NCI-H345 (cell line): Measurements from ENCODE around the gene SLC22A1.
"Not testable (repeated sequence)": the region's sequence is repeated elsewhere in the genome, so short reads cannot be mapped to it uniquely, and the experiment has no call there.

ENCODE experiments used
- DNase-seq: peaks from one replicate; lab custom pipeline; 2025; lab: John Stamatoyannopoulos, UW

SLC22A1 gene

DNA sequence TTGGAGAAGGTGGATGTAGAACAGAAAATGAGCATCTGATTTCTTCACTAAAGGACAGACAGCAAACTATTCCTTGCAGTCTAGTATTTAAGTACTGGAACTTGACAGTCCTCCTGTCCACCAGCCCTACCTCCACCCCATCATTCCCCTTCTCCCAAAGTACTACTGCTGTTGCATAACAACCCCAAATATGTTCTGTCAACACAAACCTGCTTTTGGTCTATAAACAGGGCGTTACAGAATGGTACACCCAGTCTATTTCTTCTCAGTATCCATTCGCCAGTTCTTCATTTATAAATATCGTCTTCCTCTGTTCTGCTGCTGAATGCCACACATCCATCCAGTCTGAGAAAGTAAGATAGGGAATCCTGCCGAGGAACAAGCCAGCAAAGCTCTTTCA lies 27.7 kb upstream of the SLC22A1 start:
- DNase-seq = no peak

DNA sequence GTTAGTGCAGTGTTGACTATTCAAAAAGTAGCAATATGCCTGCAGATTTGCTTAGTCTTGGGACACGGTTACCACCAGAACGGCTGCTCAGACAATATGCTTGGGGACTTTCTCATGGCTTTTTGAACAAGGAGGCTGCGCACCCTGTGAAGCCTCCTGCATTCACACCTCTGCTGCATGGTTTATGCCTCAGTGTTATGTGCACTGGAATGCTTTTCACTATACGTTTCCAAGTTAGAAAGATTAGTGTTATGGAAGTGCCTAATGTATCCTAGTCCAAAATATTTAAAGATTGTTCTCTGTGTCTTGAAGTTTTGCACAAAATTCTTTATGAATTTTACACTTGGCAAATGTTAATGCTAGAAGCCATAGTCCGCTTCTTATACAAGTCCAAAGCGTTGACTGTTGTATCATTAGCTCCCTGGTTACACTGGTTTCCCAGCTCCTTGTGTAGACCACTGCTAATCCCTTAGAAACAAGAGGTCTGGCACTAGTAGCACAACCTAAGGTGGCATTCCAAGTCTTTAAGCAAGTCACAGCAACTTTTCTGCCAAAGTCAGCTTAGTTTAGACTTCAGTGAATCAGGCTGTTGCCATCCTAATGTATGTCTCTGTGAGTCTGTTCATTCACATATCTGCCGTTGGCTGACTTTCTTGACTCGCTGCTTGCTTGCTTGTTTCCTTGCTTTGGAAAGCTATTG lies 26.3 kb upstream of the SLC22A1 start:
- DNase-seq = no peak

DNA sequence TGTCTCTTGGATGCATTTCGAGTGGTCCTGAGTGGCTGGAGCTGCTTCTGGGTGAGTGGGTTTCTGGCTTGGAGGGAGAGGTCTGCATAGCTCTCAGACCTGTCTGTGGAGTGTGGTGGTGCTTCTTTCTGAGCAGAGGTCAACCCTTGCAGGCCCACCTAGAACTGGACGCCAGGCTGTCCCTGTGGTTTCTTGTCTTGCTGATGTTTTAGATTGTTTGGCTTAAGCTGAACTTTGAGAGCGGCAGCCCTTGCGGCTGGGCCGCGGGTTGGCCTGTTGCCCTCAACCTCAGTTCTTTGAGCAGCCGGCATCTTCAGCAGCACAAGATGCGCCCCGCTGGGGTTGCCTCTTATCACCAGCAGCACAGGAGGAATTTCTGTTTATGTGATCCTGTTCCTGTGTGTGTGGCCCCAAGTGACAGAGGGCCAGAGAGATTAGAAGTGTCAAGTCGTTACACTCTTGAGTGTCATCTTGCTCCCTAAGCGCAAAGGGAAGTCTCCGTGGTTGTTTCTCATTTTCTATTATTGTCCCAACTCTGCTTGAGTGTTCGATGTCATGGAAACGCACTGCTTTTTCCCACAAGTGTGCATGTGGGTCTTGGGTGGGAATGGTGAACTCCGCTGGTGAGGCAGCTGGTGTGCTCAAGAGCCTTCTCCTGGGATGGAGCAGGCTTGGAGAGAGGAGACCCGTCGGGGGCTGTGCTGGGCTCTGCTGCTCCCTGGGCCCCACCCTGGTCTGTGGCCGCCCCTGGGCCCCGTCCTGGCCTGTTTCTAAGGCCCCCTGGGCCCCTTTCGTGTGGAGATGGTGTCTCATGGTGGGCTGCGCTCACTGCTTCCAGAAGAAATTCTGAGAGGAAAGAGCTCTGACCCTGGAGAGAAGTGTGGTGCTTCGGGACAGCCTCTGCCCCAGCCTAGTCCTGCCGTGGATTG lies 20.1 kb upstream of the SLC22A1 start:
- no peak for DNase-seq

DNA sequence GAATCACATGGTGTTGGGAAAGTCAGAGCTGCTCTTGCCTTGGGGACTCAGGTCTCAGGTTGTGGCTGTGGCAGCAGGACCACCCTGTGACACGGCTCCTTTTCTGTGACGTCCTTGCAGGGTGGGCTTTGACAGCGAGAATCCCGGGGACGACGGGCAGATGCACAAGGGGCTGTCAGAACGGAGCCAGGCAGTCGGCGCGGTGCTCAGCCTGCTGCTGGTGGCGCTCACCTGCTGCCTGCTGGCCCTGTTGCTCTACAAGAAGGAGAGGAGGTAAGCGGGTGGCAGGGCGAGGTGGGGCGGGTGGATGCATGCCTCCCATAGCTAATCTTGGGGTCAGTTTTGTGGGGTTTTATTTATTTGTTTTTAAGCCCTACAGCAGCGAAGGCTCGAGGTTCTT lies 19.2 kb upstream of the SLC22A1 start:
- DNase-seq = no peak

DNA sequence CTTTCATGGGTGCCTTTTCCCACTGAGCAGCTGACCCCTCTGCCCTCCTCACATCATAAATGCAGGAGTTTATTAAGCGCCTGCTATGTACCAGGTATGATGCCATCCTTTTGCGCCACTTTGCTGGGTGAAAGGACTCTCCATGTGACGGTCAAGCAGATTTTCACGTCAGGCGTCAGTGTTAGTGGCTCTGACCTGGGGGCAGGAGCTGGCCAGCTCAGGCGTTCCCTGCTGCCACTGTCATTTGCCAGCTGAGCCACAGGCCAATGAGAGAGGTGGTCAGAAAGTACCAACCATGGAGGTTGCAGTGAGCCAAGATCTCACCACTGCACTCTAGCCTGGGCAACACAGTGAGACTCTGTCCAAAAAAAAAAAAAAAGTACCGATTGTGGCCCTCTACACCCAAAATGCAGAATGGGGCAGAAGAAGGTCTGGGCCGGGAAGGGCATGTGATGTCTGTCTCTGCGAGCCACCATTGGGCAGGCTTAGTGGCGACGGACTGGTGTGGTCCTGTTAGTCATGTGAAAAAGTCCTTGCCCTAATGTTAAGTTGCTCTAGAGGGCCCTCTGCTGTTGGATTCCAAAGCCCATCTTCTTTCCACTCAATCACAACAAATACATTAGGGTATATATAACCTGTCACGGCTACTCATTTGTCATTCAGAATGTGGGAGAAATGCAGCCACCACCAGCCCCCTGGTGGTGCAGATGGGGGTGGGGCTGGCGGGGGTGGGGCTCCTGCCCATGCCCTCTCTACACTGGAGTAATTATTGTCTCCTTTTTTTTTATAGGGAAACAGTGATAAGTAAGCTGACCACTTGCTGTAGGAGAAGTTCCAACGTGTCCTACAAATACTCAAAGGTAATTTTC lies 18.4 kb upstream of the SLC22A1 start:
- DNase-seq = no peak

DNA sequence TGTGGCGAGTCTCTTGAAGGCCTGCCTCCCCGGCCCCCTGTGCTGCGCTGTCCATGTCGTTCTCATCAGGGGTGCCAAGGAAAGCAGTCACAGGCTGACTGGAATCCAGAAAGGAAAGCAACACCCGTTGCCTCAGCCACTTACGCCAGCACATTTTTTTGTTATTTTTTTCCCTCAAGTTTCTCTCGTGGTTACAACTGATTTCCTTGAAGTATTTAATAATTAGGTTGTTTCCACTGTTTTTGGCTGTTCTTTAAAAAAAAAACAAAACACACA lies 17.9 kb upstream of the SLC22A1 start:
- DNase-seq = no peak

DNA sequence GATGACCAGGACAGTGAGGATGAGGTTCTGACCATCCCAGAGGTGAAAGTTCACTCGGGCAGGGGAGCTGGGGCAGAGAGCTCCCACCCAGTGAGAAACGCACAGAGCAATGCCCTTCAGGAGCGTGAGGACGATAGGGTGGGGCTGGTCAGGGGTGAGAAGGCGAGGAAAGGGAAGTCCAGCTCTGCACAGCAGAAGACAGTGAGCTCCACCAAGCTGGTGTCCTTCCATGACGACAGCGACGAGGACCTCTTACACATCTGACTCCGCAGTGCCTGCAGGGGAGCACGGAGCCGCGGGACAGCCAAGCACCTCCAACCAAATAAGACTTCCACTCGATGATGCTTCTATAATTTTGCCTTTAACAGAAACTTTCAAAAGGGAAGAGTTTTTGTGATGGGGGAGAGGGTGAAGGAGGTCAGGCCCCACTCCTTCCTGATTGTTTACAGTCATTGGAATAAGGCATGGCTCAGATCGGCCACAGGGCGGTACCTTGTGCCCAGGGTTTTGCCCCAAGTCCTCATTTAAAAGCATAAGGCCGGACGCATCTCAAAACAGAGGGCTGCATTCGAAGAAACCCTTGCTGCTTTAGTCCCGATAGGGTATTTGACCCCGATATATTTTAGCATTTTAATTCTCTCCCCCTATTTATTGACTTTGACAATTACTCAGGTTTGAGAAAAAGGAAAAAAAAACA lies 16.6 kb upstream of the SLC22A1 start:
- DNase-seq = no peak

DNA sequence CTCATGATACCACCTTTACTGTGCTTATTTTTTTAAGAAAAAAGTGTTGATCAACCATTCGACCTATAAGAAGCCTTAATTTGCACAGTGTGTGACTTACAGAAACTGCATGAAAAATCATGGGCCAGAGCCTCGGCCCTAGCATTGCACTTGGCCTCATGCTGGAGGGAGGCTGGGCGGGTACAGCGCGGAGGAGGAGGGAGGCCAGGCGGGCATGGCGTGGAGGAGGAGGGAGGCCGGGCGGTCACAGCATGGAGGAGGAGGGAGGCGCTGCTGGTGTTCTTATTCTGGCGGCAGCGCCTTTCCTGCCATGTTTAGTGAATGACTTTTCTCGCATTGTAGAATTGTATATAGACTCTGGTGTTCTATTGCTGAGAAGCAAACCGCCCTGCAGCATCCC lies 15.6 kb upstream of the SLC22A1 start:
- no peak for DNase-seq

DNA sequence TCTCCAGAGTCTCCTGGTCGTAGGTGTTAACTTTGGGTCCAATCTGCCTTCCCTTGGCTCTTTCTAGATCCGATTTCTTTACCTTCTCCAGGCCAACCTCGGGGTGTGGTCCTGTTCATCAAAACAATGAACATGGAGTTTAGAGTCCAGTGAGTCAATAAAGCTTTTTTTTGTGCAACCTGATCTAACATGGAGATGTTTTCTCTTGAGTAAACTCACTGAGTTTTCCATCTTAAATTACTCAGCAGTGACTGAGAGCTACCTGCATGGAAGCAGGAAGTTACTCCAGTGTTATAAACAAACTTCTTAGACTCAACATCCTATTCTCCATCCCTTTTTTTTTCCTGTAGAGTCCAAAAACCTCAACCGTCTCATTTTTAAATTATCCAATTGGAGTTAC lies 14.9 kb upstream of the SLC22A1 start:
- DNase-seq = no peak

DNA sequence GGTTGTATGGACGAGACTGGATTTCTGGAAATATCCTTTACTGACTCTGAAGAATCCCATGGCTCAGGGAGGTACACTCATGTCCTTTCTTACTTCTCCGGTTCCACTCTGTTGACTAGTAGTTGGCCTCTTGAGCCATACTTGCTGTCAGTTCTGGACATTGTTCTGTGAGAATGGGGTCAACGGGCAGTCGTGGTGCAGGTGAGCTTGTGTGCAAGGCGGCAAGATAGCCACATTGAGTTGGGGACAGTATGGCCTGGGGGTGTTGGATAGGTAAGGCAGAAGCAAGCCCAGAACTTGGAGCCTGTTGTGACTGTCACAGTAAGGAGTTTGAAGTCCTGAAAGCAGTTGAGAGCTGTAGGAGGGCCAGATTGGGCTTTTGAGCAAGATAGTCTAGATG lies 13.5 kb upstream of the SLC22A1 start:
- no peak for DNase-seq

DNA sequence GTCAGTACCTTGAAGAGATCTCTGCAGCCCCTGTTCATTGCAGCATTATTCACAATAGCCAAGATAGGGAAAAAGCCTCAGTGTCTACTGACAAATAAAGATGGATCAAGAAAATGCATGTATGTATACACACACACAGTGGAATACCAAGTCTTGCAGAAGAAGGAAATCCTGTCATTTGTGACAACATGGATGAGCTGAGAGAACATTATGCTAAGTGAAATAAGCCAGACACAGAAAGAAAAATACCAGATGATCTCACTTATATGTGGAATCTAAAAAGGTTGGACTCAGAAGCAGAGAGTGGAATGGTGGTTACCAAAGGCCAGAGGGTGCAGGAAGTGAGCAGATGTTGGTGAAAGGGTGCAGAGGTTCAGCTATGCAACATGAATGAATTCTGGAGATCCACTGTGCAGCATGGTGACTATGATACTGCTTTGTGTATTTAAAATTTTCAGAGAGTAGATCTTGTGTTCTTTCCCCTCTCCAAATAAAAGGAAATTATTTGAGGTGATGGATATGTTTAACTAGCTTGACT lies 11.0 kb upstream of the SLC22A1 start:
- DNase-seq = no peak

DNA sequence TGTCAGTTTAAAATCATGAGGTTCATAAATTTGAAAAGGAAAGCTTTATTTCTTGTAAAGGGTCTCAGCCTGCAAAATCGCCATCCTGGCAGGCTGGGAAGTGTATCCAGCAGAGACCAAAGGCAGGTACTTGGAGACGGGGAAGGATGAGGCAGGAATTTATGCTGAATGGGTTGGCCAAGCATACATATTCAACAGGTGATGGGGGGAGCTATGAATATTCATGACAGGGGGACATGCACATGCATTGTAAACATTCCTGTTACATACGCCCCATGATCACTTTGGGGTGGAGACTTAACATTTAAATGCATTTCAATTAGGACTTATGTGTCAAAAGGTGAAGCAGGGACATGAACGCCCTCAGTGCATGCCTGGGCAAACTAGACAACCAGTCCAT lies 9.8 kb upstream of the SLC22A1 start:
- no peak for DNase-seq

DNA sequence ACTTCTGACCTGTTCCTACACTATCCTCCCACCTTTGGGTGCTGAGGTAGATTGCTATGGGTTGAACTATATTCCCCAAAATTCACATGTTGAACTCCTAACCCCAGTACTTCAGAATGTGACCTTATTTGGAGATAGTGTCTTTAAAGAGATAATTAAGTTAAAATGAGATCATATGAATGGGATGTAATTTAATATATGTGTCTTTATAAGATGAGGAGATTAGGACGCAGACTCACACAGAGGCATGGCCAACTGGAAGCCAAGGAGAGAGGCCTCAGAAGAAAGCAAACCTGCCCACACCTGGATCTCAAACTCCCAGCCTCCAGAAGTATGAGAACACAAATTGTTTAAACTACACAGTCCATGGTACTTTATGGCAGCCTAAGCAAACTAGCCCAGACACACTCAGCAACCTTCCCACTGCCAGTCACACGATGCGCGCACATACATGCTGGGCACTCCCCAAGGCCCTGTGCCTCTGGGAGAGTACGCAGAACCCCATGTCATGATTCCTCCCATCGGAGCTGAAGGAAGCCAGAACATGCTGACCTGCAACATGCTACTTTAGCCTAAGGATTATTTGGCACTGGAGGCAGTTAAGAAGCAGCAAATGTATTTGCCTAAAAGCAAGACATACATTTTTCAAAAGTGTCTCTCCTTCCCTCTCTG lies 8.9 kb upstream of the SLC22A1 start:
- DNase-seq = no peak

DNA sequence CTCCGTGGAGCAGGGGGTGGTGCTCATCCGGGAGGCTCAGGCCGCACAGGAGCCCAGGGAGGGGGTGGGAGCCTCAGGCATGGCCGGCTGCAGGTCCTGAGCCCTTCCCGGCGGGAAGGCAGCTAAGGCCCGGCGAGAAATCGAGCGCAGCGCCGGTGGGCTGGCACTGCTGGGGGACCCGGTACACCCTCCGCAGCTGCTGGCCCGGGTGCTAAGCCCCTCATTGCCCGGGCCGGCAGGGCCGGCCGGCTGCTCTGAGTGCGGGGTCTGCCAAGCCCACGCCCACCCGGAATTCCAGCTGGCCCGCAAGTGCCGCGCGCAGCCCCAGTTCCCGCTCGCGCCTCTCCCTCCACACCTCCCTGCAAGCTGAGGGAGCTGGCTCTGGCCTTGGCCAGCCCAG lies 7.1 kb upstream of the SLC22A1 start:
- DNase-seq = not testable (repeated sequence)

DNA sequence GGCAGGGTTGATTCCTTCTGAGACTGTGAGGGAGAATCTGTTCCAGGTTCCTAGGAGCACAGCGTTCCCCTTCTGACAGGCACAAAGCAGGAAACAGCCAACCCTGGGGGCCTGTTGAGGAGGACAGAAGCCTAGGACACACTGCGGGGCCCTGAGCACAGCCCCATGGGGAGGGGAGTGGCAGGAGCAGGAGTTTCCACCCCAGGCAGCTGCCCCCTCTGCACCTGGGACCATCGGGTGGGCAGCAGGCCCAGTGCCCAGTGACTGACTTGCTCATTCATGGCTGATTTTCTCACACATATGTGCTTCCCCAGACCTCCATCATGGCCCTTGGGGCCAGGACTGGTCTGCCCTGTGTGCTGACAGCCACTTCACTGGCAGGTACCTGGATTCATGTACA lies 6.2 kb upstream of the SLC22A1 start:
- no peak for DNase-seq

DNA sequence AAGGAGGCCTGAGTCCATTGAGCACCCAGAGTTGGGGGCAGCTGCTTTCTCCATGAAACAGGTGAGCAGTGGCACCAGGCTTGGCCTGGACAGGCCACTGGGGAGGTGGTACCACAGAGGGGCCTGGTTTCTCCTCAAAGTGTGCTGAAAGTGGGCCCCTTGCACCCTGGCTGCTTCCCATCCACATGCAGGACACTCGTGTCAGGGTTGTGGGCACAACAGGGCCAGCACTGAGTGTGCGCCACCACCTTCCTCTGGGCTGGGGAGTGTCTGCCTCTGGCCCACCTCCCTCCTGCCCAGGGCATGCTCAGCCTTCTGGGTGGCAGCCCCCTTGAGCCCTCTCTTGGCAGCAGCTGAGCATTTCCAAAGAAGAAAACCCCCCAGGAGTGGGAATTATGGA lies 5.2 kb upstream of the SLC22A1 start:
- no peak for DNase-seq

DNA sequence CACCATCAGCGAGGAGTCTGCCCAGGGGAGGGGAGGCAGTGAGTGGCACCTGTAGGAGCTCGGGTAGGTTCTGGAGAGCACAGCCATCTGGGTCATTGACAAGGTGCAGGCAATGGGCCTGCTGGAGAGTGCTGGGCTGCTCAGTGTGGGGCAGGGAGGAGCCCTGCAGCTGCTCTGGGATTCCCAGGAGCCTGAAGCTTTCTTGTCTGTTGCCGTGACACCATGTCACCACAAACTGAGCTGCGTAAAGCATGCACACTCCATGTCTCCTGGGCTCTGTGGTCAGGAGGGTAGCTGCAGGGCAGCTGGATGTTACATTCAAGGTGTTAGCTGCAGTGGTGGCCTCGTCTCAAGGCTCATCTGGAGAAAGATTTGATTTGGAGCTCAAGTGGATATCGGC lies 4.5 kb upstream of the SLC22A1 start:
- DNase-seq = no peak

DNA sequence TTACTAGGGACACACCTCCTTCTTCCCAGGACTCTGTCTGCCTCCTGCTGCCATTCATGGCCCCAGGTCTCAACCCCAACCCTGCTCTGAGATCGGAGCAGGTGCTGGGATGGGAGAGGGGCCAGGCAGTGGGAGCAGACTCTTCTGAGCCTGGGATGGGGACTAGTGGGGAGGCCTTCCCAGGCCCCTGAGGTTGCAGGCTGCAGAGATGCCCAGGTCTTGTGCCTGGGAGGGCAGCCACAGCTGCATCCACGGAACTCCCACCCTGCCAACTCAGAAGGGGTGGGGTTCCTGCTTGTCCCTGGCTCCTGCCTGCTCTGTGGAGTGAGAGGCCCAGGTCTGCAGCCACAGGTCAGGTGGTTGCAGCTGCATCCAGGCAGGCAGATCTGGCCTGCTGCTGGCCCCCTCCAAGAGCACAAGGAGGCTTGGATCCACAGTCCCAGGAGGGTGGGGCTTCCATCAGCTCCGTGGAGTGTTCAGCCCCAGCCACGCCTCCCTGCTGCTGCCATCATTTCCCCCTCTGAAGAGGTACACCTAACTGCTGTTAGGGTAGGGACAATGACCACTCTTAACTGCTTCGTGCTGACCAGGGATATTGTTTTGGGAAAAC lies 2.9 kb upstream of the SLC22A1 start:
- no peak for DNase-seq

DNA sequence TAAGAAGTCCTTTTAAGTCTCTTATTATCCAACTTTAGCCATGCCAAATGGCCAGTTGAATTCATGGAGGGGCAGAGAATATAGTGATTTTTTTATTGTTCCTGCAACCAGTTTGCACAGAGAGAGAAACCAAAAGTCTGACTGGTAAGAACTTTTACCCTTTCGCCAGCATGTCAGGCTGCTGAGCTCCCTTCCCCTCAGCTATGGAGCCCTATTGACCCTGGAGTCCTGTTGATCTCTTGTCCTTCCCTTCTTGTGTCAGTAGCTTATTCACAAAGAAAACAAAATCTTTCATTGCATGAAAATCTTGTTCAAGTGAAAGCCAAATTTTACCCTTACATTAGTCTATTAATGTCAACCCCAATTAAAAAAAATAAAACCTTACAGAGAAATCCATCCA lies 1.5 kb upstream of the SLC22A1 start:
- DNase-seq = no peak

DNA sequence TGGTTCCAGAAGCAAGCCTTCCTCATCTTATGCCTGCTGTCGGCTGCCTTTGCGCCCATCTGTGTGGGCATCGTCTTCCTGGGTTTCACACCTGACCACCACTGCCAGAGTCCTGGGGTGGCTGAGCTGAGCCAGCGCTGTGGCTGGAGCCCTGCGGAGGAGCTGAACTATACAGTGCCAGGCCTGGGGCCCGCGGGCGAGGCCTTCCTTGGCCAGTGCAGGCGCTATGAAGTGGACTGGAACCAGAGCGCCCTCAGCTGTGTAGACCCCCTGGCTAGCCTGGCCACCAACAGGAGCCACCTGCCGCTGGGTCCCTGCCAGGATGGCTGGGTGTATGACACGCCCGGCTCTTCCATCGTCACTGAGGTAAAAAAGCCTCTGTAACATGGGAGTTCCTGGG lies 366 bp downstream of the SLC22A1 start:
- DNase-seq = no peak

DNA sequence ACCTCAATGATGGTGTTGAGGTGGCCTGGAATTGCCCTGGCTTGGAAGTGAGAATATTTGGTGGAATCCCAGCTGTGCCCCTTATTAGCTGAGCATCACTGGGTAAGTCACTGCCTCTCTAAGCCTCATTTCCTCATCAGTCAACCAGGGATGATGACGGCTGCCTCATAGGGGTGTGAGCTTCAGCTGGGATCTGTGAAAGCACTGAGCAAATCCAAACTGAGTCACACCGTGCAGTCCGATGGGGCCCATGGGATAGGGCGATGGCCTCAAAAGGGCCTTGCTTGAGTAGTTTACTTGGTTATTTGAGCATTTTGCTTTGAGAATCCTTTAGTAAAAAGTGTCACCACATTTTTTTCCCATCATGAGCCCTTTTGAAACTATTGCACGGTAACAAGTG lies 1.1 kb downstream of the SLC22A1 start:
- DNase-seq = no peak
